Suppressor macrophage treated with lipopolysaccharide for 1 hour (primary cell): Measurements from ENCODE around the gene KIAA2012.
"Not testable (repeated sequence)": the region's sequence is repeated elsewhere in the genome, so short reads cannot be mapped to it uniquely, and the experiment has no call there.

Source experiments
- DNase-seq, 3 donors: peaks; one replicate each; pipeline ENCODE4 v3.0.0-alpha.2; 2020 to 2022

Gene KIAA2012

DNA sequence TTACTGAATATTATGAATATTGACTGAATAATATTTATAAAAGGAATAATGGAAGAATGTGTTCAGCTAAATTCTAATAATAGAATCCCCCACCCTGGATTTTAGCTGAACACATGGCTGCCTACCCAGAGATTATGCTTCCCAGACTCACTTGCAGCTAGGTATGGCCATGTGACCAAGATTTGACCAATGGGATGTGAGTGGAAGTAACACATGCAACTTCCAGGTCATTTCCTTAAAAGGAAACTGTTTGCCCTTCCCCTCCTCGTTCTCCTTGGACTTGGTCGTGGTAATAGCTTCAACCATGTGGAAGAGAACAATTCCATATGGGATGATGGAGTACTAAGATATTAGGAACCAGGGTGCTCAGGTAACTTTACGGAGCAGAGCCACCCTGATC is 47.8 kb downstream of the KIAA2012 start:
- no peak for DNase-seq

- peak; percentile 82 to 88 (median 87) for DNase-seq
These were observed 48.6 kb downstream of the KIAA2012 start for GRCh38 chr2:202121532-202122162.

- DNase-seq = no peak
These were observed 49.1 kb downstream of the KIAA2012 start for GRCh38 chr2:202122163-202122540.

GRCh38 chr2:202122980-202123720 is 50.1 kb downstream of the KIAA2012 start:
- no peak for DNase-seq

GRCh38 chr2:202124286-202124685 is 51.2 kb downstream of the KIAA2012 start:
- DNase-seq = no peak

GRCh38 chr2:202127687-202128331 is 54.8 kb downstream of the KIAA2012 start:
- no peak for DNase-seq

DNA sequence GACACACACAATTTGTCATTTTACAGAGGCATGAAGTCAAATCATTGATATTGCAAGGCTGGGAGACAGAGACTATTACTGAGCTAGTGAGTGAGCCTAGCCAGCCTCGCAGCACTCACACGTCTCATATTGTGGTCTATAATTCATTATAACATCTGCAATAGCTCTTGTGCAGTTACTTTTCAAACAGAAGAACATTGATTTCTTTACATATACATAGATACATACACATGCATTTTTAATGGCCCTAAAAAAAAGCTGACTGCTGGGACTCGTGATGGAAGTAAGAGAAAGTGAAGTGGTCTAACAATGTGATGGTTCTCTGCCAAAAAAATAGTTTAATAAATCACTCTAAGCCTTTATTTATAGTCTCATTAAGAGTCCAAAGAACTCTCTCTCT is 56.8 kb downstream of the KIAA2012 start:
- no peak for DNase-seq

DNA sequence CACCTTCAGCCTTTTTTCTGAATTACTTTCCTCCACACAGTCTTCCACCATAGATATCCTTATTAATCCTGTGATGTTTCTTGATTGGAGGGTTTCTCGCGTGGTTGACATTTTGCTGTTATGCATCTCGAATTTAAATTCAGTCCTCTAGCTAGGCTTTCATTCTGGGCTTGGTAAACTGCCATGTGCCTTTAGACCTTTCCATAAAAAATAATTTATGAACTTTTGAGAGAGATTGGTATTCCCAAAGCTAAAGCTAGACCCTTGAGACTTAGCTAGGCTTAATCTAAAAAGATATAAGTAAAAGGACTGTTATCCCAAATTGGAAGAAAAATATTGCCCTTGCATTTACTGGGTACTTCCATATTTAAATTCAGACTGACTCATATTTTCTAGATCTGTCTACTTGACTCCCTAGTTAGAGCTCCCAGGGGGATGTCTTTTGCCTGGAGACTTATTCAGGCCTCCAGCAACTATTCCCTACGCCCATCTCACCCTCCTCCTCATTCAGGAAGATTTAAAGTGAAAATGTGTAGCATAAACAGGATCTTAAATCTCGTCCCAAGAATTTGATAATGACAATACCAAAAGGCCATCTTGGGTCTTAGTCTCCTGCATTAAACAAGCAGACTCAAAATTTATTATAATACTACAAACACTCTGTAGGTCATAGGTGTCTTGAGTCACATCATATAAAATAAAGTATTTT is 60.3 kb downstream of the KIAA2012 start:
- no peak for DNase-seq

- no peak for DNase-seq
These were observed 60.8 kb downstream of the KIAA2012 start for GRCh38 chr2:202133909-202134265.

- DNase-seq = no peak
These were observed 62.2 kb downstream of the KIAA2012 start for GRCh38 chr2:202135091-202135874.

GRCh38 chr2:202136039-202136438 is 63.0 kb downstream of the KIAA2012 start:
- DNase-seq = not testable (repeated sequence)

GRCh38 chr2:202136526-202136925 is 63.5 kb downstream of the KIAA2012 start:
- no peak for DNase-seq

- DNase-seq = no peak
These were observed 67.6 kb downstream of the KIAA2012 start for GRCh38 chr2:202140522-202141252.

GRCh38 chr2:202141329-202141947 is 68.4 kb downstream of the KIAA2012 start:
- no peak for DNase-seq

DNA sequence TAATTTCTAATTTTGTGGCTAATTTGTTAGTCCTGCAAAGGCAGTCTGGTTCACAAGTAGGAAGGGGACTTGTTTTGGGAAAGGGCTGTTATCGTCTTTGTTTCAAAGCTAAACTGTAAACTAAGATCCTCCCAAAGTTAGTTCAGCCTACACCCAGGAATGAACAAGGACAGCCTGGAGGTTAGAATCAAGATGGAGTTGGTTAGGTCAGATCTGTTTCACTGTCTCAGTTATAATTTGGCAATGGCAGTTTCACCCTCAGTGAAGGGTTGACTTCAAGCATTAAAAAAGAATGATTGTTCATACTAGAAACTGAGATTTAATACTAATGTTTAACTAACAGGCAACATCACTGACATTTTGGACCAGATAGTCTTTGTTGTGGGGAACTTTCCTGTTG is 69.5 kb downstream of the KIAA2012 start:
- DNase-seq = no peak

DNA sequence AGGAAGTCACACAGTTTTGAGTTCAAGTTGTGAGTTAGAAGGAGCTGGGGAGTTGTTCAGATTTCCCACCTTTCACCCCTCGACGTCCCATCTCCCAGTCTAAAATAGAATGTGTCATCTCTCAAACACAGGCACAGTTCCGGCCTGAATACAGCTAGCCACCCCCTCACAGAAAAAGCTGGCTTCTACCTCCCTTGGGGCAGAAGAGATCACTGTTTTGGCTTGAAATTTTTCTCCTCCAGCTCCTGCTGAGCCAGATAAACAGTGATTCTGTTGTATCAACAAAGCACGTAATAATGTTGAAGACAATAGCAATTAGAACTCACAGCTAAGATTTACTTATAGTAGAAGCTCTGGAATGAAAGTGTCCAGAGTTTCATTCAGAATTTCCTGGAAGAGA is 74.7 kb downstream of the KIAA2012 start:
- DNase-seq = no peak

- no peak for DNase-seq
These were observed 75.6 kb downstream of the KIAA2012 start for GRCh38 chr2:202148515-202149154.

DNA sequence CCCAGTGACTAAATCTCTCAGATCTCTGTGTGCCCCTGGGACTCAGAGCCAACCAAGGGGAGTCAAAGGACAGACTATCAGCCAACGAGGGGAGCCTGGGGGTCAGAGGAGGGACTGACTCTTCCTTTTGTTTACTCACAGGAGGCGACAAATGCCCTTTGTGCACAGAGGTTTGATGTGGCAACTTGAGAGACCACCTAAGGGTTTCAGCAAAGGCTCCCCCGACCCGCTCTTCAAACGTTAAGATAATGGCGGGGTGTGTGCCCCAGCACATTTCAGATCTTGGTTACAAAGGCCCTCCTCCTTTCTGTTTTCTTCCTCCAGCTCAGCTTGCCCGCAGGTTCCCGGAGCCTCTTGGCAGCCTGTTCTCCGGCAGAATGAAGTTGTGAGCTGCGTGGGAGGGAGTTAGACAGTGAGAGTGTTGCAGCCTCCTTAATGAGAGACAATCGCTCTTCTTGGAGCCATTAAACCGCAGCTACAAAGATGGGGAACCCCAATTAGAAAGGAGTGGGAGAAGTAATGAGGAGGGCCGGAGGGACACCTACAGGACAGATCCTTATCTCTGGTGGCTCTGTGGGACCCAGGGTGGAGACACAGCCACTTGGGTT is 76.2 kb downstream of the KIAA2012 start:
- DNase-seq = no peak

DNA sequence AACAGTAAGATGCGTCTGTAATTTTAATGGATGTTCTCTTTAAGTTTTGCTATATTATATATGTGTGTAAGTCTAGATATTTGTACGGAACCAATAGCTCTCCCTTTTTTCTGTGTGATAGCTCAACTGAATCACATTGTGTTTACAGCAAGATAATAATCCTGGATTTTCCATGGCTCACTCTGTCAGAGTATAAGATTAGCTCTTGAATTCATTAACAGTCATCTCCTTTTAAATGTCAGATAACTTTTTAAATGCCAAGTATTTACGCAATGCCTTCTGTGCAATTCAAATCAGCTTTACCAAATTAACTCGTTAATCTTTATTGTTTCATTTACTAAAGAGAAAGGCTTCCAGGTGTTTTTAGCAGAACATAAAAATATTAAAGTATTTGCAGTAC is 76.9 kb downstream of the KIAA2012 start:
- no peak for DNase-seq

DNA sequence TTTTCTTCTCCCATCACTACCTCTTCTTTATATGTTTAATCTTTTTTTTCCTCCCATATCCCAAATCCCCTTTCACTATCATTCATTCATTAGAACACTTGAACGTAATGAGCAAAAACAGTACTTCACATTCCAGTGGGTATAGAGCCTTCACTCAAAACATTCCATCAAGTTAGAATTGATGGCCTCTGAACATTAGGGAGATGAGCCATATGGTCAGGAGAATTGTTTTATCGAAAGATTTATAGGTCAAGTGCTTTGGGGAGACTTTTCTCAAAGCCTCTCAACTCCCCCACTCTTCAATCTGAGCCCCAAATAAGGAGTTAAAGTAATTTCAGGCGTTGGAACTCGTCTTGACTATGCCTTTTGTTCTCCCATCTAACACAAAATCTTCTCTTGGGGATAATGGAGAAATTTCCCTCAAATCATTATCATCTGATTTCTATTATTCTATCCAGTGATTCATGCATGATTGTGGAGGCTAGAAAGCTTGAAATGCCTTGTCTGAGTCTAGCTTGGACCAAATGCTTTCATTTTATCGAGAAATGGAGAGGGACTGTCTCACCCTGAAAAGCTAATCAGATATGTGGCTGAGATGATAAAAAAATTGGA is 79.2 kb downstream of the KIAA2012 start:
- no peak for DNase-seq
